ENCODE measurements around the gene MPRIP.
"Not testable (repeated sequence)": the region's sequence is repeated elsewhere in the genome, so short reads cannot be mapped to it uniquely, and the experiment has no call there.

Gene MPRIP

DNA sequence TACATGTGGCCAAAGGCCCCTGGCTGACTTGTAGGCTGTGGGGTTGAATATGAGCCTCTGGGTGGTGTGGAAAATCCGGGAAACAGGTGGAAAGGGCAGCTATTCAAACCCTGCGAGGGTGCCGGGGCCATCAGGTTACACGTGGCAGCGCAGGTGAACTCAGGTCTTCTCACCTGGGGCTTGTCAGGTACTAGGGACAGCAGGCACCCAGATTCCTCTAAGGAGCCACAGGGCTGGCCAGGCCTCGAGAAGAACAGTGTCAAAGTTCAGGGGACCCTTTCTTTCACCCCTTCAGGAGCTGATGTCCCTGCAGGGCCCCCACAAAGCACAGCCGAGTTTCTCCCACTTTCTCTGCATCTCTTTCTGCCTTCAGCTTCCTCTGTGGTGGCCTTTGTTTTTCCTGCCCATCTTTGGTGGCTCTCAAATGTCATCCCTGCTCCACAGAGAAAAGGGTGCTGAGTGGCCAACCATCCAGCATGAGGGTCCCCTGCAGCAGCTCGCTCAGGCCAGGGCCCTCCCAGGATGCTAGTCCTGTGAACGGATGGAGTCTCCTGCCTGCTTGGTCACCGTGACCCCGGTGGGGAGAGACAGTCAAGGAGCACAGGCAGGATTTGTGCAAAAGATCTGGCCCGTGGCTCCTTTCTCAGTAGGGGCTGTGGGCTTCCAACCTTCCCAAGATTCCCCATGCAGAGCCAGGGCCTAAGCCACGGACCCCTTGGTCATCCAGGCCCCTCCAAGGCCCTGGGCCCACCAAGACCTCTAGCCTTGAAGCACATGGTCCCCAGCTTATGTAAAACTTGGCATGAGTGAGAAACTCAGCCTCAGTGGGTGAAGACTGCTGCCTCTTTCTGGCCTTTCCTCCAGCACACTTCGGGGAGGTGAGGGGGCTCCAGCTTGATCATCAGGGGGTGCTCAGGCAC is 28.2 kb upstream of the MPRIP start:
- not testable (repeated sequence) for DNase-seq (ENCODE audit: low read depth)

DNA sequence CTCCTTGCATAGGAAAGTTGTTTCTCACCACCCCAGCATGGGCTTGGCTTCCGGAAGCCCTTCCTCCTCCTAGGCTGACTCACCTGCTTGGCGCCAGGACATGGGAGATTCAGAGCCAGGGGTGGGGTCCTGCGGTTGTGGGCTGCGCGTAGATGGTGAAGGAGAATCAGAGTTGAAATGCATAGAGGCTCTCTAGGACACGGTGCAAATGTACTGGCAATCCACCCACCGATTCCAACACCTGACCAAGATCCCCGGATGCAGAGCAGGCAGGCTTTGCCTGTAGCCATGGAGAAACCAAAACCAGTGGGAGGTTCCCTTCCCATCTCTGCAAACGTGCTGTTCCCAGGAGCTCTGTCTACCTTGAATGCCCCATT is 27.5 kb upstream of the MPRIP start:
- DNase-seq (ENCODE audit: low read depth) = not testable (repeated sequence)

DNA sequence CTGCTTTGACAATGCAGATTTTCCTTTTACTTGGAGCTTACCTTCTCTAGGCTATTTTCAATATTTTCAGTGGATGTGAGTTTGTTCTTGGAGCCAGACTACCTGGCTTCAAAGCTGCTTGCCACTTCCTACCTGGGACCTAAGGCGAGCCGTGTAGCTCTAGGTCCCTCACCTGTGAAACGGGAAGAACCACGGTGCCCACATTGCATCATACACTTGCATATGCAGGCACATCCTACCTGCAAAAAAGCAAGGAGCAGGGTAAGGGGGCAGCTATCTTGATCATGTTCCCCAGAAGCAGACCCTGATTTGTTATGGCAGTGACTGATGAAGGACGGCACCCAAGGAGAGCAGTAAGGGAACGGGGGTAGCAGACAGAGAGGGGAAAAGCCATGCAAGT is 27.0 kb upstream of the MPRIP start:
- no peak for DNase-seq (ENCODE audit: low read depth)

DNA sequence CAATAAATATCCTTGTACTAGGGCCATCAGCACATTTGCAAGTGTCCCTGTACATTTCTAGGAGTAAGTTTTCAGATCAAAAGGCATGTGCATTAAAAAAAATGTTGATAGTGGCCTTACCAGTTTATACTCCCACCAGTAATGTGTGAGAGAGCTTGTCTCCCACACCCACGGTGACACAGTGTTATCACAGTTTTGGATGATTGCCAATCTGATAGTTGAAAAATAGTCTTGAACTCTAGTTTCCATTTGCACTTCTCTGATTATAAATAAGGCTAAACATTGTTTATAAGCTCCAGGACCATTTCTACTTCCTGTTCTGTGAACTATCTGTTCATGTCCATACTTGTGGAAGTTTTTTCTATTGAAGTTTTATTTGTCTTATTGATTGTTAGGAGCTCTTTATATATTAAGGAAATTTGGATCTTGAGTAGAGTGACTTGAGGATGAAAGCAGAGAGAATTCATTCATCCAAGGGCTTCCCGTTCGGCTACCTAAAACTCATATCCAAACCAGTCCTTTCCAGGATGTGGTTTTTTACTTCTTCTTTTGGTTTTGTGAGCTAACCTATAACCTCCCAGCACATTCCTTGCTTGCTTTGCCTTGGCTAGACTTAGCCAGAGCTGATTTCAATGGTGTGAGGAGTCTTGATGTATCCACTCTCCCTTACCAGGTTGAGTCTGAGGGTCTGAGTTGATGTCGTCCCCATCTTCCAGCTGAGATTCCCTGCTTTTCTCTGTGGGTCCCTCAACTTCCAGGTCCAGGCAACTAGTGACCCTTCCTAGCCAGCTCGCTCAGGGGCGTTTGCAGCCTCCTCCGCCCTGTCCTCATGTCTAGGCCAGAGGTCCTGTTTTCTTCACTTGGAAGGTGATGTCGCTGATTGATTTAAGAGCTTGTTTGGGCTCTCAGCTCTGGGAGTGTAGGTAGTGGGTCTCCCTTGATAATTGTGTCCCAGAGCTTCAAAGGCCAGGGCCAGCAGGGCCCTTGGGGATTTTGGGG is 25.8 kb upstream of the MPRIP start:
- DNase-seq (ENCODE audit: low read depth) = not testable (repeated sequence)

DNA sequence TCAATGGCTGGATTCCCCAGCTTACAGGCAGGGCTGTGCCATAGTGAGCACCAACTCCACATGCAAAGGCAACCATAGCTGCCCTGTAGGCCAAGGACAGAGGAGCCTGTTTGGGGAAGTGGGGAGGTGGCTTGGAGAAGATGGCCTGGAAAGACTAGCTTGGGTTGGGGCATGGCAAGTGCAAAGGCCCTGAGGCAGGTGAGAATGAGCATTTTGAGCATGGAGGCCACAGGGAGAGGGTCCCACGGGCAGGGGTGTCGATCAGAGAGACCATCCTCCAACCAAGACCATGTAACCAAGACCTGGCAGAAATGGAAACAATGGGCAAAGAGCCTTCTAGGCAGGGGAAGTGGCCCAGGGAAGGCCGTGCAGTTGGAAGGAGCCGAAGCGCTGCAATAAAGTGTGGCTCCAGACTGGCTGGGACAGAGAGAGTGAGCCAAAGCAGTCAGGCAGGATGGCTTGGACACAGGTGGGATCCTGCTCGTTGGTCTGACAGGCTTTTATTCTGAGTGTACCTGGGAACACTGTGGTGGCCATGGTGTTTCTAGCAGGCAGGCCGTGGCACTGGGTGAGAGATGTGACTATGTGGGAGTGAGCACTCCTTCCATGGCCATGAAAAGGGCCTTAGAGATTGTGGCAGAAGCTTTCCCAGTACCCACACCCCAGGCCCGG is 24.8 kb upstream of the MPRIP start:
- no peak for DNase-seq (ENCODE audit: low read depth)

DNA sequence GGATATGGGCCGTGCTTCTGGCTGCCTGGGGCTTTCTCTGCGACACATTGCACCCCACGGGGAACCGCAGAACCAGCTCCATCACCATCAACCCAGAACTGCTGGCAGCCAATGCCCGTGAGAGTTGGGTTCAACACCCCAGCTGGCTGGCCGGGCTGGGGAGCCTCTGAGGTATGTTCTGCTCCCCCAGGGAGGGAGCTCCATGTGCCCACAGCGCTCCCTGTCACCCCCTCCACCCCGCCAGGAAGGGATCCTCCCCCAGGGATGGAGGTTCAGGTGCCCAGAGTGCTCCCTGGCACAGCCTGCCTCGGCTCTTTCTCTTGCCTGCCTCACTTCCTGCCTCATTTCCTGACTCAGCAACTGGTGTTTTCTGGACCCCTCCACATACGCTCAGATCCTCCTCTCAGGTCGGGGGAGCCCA is 24.2 kb upstream of the MPRIP start:
- DNase-seq (ENCODE audit: low read depth) = no peak

DNA sequence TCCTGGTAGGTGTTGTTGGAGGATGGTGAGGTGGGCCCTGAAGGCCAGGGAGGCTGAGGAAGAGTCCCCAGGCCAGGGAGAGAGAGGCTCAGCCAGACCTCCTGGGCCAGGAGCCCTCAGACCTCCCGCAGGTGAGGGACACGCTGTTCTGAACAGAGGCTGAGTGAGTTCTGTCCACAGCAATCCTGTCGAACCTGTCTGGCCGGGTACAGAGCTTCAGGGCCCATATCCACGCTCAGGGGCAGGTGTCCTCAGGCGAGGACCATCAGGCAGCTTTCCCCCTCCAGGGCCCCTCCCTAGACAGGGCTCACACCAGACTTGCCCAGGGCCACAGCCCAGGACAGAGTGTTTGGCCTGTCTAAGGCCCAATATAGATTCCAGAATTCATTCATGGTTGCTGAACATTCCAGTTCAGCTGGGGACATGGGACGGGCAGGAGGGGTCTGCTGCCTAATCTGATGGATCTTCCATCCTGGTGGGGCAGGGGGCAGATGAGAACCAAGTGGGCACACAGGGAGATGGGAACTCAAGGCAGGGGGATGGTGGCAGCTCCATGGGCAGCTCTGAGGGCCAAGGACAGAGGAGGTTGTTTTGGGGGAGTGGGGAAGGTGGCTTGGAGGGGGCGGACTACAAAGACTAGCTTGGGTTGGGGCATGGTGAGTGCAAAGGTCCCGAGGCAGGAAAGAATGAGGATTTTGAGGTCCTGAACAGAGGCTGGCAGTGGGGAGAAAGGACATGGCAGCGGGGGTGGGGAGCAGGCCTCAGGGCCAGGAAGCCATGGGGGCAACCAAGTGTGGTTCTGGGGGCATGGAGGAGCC is 23.4 kb upstream of the MPRIP start:
- DNase-seq (ENCODE audit: low read depth) = no peak

DNA sequence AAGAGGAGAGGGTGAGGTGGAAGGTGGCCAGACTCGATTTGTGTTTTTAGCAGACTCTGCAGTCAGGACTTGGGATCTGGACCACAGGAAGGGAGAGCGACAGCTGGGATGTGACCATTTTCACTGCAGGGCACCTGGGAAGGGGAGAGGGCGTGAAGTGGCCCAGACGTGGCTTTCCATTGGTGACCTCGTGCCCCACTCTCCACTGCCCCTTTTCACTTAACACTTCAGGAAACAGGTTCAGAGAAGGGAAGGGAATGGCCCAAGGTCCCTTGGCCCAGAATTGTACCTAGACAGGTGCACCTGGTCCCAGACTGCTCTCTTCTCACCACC is 22.9 kb upstream of the MPRIP start:
- DNase-seq (ENCODE audit: low read depth) = no peak

DNA sequence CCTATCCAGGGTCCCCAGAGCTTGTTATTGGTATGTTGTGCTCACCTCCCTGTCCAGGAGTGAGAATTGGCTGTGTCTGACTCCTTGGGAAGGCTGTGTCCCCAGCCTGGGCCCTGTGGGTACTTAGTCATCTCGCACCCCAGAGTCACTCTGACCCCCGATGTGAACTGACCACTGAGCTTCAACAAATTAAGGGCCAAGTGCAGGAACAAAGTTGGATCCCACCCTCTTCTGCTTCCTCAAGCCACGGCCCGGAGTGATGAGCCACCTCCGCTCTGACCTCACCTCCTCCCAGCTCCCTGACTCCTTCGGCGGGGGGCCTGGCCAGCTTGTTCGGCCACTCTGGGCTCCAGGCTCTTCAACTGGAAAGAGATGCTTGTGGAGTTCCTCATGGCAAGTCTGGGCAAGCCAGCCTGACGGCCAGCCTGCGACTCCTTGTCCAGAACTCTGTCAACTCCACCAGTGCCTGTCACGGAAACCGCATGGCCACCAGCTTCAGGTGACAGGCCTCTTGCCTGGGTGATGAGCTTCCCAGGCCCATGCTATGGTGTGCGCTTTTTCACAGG is 22.3 kb upstream of the MPRIP start:
- DNase-seq (ENCODE audit: low read depth) = no peak

DNA sequence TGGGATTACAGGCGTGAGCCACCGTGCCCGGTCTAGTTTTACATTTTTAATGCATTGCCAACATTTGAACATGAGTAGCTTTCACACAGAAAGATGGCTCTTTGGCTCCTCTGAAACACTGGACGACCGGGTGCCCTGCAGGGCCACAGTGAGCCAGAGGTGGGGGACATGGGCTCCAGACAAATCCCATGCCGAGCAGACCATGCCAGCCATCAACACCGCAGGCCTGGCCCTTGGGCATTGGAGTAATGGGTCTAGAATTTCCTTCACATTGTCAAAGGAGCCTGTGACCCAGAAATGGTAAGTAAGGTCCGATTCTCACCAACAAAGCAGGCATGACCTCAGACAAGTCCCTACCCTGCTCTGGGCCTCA is 21.4 kb upstream of the MPRIP start:
- DNase-seq (ENCODE audit: low read depth) = no peak

DNA sequence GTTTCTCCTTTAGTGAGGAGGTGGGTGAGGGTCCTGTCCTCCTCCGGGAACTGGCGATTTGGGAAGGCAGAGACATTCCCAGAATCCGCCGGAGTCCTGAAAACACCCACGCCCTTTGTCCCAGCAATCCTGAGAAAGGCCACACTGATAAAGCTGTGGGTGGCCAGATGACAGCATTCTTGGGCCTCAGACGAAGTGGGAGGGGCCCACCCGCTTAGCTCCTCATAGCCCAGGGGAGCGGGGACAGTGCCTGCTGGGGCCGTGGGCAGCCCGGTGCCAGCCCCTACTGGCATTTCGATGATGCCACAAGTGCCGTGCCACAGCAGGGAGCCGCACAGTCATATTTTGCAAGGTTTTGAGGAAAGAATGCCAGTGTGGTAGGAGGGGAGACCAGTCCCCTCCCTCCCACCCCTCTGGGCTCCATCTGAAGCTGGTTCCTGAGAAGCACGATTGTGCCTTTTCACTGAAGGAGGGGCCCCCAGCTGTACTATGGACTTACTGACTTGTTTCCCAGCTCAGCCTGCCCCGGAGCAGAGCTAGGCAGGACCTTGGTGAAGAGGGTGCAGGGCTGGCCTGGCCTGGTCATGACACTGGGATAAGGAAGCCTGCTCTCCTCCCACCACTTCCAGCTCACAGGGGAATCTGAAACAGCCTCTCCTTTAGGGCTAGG is 20.9 kb upstream of the MPRIP start:
- DNase-seq (ENCODE audit: low read depth) = no peak

DNA sequence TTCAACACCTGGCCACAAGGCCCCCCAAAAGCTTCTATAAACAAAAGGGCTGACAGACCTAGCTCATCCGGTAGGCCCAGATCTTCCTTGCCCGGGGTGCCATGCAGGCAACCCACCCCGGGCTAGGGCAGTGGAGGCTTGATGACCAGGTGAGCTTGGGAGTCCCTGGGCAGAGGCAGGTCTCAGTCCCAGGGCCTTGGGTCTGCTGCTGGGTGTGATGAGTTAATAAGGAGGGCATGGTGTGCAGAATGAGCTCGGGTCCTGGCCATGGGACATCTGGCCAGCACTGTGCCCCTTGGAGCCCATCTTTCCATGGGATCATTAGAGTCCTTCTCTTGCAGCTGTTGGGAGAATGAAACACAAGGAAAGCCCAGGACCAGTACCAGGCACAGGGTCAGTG is 20.2 kb upstream of the MPRIP start:
- DNase-seq (ENCODE audit: low read depth) = no peak

DNA sequence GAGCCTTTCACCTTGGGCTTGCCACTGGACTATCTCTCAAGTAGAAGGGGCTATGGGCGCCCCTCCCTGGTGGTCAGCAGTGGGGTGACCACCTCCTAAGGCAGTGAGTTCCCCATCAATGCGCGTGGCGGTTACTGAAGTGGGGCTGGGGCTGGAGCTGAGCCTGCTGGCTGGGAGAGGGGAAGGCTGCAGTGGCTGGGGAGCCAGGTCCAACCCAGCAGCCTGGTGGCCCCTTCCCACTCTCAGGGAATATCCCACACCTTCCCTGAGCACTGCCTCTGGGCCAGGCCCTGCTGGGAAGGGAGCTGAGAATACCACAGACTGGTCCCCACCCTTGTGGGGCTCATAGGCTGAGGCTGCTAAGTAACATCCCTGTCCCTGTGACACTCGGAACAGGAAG is 19.8 kb upstream of the MPRIP start:
- DNase-seq (ENCODE audit: low read depth) = no peak

DNA sequence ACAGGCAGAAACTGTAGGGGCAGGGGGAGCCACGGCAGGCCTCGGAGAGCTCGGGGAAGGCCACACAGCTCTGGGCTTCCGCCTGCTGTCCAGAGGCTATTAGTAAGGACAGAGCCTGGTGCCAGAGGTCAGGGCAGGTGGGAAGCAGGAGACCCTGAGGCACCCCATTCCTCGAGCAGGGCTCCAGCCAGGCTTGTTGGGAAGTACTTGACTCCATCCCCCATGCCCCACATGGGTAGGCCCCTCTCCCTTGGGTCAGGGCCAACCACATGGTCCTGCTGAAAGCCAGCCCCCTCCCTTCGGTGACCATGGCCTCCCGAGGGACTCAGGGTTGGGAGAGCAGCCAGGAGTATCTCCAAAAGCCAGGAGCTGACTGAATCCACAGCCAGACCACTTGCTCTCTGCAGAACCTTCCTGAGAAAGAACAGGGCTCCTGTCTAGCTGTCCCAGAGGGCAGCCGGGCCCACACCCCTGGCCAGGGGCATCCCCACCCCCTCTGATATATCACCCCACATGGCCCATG is 17.4 kb upstream of the MPRIP start:
- DNase-seq (ENCODE audit: low read depth) = no peak

DNA sequence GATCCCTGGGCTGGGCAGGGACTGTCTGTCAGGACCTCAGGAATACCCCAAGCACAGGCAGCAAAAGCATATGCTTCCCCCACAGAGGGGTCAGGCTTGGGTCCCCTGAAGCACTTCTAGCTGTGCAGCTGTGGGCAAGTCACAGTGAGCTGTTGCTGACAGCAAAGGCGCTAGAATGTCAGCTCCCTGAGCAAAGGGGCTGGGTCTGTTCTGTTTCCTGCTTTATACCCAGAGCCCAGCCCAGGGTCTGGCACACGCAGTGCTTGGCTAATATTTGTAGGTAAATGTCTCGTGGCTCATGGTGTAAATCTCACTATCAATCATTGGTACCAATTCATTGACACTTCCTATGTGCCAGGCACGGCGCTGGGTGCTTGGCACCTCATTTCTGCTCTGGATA is 16.6 kb upstream of the MPRIP start:
- no peak for DNase-seq (ENCODE audit: low read depth)

DNA sequence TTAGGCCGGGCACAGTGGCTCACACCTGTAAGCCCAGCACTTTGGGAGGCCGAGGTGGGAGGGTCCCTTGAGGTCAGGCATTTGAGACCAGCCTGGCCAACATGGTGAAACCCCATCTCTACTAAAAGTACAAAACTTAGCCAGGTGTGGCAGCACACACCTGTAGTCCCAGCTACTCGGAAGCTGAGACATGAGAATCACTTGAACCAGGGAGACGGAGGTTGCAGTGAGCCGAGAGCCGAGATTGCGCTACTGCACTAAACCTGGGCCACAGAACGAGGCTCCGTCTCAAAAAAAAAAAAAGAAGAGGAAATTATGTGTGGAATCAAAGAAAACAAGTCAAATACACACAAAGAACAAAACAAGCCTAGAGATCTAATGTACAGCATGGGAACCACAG is 16.1 kb upstream of the MPRIP start:
- no peak for DNase-seq (ENCODE audit: low read depth)

DNA sequence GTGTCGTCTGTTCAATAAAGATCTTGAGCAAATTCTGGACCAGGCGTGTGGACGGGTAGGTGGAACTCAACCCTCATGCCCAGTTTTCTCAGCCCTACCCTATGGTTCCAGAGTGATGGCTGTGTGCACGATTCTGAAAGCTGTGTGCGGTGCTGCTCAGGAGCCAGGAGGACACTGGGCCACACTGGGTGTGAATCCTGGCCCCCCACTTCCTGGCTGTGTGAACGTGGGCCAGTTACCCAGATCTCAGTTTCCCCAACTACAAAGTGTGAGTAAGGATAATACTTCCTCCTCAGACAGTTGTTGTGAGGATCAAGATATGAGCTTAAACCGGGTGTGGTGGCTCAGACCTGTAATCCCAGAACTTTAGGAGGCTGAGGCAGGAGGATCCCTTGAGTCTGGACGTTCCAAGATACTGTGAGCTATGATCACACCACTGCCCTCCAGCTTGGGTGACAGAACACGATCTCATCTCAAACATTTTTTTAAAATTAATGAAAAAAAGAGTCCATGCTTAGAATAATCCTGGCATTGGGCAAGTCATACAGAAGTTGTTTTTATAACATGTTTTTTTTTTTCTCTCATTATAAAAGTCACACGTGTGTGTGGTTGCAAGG is 14.7 kb upstream of the MPRIP start:
- no peak for DNase-seq (ENCODE audit: low read depth)

DNA sequence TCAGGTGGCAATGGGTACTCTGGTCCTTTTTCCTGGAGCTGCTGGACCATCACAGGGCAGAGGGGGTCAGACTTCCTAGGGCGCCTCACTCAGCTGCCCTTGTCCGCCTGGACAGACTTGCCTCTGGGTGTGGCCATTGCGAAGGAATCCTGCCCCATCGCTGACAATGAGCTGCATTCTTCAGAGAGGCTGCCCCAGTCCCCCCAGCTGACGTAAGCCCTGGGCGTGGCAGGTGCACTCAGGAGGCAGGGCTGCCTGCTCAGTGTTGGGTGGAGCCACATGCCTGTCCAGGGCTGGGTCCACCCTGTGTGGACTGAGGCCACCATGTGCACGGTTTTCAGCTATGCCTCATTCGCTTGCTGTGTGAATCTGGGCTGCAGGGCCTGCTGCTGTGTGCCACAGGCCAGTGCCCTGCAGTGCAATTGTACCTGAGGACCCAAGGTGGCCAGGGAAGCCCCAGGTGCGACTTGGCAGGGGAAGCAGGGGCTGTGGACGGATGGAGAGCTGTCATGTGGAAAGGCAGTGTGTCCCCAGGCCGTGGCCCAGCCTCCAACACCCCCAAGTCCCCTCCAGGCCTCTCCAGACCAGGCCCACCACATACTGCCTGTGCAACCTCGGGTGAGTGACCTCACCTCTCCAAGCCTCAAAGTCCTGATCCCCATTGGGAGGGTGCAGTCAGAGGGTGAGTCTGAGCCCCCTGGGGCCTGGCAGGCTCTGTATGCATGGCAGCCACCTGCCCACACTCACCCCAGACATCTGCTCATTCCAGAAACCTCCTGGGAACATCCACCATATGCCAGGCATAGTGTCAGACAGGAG is 14.0 kb upstream of the MPRIP start:
- DNase-seq (ENCODE audit: low read depth) = no peak

DNA sequence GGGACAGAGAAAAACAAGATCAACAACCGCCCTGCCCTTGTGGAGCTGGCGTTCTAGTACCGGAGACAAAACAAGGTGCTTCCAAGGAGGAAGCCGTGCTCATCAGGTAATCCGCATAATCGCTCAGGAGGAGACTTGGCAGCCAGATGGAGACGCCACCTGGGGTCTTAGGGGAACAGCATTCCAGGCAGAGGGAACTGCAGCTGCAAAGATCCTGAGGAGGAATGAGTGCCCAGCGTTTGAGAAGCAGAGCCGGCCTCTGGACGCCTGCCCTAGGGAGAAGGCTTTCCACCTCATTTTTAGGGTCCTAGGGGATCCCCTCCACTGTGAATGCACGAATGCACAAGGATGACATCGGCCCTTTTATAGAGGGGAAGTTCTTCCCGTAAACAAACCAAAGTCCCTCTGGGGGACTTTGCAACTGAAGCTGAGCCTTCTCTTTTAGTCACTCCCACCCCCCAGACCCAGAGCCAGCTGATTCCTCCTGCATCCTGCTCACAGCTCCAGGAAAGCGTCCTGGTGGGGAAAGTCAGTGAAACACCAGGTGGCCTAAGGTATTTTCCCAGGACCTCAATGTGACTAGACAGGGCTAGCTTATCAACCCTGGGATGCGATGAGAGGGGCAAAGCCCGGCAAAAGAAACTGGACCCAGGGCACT is 13.2 kb upstream of the MPRIP start:
- no peak for DNase-seq (ENCODE audit: low read depth)
